WTC11 (cell line): ENCODE measurements around the gene UBE2M.

ENCODE experiments used
- CBFB ChIP-seq: sonication (generic); formaldehyde crosslinking; IDR thresholded peaks from 2 replicates; pipeline ENCODE4 v1.8.1; 2022; ENCODE audit warnings: mild to moderate bottlenecking, low read depth, missing genetic modification reagents
- GRHL2 ChIP-seq: fragments of 250-450 bp; sonication (Bioruptor Pico); IDR thresholded peaks from 2 replicates; pipeline ENCODE4 v1.8.0; 2022; ENCODE audit warnings: mild to moderate bottlenecking, moderate library complexity; ENCODE audit not compliant: insufficient replicate concordance, severe bottlenecking
- IRF2 ChIP-seq: sonication (generic); formaldehyde crosslinking; IDR thresholded peaks from 2 replicates; pipeline ENCODE4 v1.8.0; 2022; ENCODE audit warnings: low read depth, missing genetic modification reagents, borderline replicate concordance
- NR1H2 ChIP-seq: sonication (generic); formaldehyde crosslinking; IDR thresholded peaks from 2 replicates; pipeline ENCODE4 v1.9.0; 2021; ENCODE audit warnings: mild to moderate bottlenecking, moderate library complexity, missing genetic modification reagents
- TEAD4 ChIP-seq: sonication (generic); formaldehyde crosslinking; IDR thresholded peaks from 2 replicates; pipeline ENCODE4 v1.8.0; 2022; ENCODE audit warnings: mild to moderate bottlenecking, missing genetic modification reagents
- TF ChIP-seq, protein P1 (sequence below): fragments of 200-600 bp; IDR thresholded peaks from 2 replicates; pipeline ENCODE4 v1.8.0; 2022; ENCODE audit warnings: antibody characterized with exemption
- TF ChIP-seq, protein P2 (sequence below): sonication (generic); formaldehyde crosslinking; IDR thresholded peaks from 2 replicates; pipeline ENCODE4 v1.8.1; 2022; ENCODE audit warnings: mild to moderate bottlenecking, moderate library complexity, missing genetic modification reagents
- TF ChIP-seq, protein P3 (sequence below): sonication (generic); formaldehyde crosslinking; IDR thresholded peaks from 2 replicates; pipeline ENCODE4 v1.8.1; 2023; ENCODE audit warnings: mild to moderate bottlenecking, missing genetic modification reagents, borderline replicate concordance
- TF ChIP-seq, protein P4 (sequence below): sonication (generic); formaldehyde crosslinking; conservative IDR thresholded peaks from 2 replicates; pipeline ENCODE4 v1.8.1; 2022; ENCODE audit warnings: mild to moderate bottlenecking, missing genetic modification reagents
- TF ChIP-seq, protein P5 (sequence below): sonication (generic); formaldehyde crosslinking; IDR thresholded peaks from 2 replicates; pipeline ENCODE4 v1.8.1; 2022; ENCODE audit warnings: mild to moderate bottlenecking, missing genetic modification reagents, moderate library complexity, borderline replicate concordance
- TF ChIP-seq, protein P6 (sequence below): sonication (generic); formaldehyde crosslinking; IDR thresholded peaks from 2 replicates; pipeline ENCODE4 v1.8.0; 2022; ENCODE audit warnings: mild to moderate bottlenecking, missing genetic modification reagents
- TF ChIP-seq, protein P7 (sequence below): fragments of 250-450 bp; sonication (Bioruptor Pico); IDR thresholded peaks from 2 replicates; pipeline ENCODE4 v1.9.0; 2021; ENCODE audit warnings: mild to moderate bottlenecking

DNA sequence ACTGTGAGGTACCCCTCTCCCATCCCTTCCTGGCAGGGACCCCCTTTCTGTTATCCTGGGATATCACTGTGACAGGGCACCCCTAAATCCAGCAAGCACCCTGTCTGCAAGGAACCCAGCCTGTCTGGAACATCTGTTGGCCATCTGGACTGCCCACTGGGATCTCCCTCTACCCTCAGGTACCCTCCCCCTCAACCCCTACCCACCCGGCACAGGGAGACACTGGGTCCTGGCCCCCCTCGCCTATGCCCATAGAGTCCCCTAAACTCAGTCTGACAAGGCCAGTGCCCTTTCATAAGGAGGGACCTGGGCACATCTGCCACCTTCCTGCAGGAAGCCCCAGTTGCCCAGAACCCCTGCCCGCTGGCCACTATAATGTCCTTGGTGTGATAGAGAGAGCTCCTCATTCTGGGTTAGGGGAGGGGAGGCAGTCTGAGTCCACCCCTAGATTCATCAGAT, 43.8 kb downstream of the UBE2M start:
- TF ChIP-seq, protein P1, sequence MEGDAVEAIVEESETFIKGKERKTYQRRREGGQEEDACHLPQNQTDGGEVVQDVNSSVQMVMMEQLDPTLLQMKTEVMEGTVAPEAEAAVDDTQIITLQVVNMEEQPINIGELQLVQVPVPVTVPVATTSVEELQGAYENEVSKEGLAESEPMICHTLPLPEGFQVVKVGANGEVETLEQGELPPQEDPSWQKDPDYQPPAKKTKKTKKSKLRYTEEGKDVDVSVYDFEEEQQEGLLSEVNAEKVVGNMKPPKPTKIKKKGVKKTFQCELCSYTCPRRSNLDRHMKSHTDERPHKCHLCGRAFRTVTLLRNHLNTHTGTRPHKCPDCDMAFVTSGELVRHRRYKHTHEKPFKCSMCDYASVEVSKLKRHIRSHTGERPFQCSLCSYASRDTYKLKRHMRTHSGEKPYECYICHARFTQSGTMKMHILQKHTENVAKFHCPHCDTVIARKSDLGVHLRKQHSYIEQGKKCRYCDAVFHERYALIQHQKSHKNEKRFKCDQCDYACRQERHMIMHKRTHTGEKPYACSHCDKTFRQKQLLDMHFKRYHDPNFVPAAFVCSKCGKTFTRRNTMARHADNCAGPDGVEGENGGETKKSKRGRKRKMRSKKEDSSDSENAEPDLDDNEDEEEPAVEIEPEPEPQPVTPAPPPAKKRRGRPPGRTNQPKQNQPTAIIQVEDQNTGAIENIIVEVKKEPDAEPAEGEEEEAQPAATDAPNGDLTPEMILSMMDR = no peak
- TF ChIP-seq, protein P2, sequence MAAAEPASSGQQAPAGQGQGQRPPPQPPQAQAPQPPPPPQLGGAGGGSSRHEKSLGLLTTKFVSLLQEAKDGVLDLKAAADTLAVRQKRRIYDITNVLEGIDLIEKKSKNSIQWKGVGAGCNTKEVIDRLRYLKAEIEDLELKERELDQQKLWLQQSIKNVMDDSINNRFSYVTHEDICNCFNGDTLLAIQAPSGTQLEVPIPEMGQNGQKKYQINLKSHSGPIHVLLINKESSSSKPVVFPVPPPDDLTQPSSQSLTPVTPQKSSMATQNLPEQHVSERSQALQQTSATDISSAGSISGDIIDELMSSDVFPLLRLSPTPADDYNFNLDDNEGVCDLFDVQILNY (CRISPR knock-in tag) = no peak
- TF ChIP-seq, protein P3, sequence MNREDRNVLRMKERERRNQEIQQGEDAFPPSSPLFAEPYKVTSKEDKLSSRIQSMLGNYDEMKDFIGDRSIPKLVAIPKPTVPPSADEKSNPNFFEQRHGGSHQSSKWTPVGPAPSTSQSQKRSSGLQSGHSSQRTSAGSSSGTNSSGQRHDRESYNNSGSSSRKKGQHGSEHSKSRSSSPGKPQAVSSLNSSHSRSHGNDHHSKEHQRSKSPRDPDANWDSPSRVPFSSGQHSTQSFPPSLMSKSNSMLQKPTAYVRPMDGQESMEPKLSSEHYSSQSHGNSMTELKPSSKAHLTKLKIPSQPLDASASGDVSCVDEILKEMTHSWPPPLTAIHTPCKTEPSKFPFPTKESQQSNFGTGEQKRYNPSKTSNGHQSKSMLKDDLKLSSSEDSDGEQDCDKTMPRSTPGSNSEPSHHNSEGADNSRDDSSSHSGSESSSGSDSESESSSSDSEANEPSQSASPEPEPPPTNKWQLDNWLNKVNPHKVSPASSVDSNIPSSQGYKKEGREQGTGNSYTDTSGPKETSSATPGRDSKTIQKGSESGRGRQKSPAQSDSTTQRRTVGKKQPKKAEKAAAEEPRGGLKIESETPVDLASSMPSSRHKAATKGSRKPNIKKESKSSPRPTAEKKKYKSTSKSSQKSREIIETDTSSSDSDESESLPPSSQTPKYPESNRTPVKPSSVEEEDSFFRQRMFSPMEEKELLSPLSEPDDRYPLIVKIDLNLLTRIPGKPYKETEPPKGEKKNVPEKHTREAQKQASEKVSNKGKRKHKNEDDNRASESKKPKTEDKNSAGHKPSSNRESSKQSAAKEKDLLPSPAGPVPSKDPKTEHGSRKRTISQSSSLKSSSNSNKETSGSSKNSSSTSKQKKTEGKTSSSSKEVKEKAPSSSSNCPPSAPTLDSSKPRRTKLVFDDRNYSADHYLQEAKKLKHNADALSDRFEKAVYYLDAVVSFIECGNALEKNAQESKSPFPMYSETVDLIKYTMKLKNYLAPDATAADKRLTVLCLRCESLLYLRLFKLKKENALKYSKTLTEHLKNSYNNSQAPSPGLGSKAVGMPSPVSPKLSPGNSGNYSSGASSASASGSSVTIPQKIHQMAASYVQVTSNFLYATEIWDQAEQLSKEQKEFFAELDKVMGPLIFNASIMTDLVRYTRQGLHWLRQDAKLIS (CRISPR knock-in tag) = no peak
- no peak for TF ChIP-seq TEAD4 (CRISPR knock-in tag)
- TF ChIP-seq, protein P4, sequence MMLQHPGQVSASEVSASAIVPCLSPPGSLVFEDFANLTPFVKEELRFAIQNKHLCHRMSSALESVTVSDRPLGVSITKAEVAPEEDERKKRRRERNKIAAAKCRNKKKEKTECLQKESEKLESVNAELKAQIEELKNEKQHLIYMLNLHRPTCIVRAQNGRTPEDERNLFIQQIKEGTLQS (CRISPR knock-in tag) = no peak
- no peak for TF ChIP-seq IRF2 (CRISPR knock-in tag)
- no peak for TF ChIP-seq NR1H2 (CRISPR knock-in tag)
- TF ChIP-seq, protein P5, sequence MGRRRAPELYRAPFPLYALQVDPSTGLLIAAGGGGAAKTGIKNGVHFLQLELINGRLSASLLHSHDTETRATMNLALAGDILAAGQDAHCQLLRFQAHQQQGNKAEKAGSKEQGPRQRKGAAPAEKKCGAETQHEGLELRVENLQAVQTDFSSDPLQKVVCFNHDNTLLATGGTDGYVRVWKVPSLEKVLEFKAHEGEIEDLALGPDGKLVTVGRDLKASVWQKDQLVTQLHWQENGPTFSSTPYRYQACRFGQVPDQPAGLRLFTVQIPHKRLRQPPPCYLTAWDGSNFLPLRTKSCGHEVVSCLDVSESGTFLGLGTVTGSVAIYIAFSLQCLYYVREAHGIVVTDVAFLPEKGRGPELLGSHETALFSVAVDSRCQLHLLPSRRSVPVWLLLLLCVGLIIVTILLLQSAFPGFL (CRISPR knock-in tag) = no peak
- TF ChIP-seq, protein P6, sequence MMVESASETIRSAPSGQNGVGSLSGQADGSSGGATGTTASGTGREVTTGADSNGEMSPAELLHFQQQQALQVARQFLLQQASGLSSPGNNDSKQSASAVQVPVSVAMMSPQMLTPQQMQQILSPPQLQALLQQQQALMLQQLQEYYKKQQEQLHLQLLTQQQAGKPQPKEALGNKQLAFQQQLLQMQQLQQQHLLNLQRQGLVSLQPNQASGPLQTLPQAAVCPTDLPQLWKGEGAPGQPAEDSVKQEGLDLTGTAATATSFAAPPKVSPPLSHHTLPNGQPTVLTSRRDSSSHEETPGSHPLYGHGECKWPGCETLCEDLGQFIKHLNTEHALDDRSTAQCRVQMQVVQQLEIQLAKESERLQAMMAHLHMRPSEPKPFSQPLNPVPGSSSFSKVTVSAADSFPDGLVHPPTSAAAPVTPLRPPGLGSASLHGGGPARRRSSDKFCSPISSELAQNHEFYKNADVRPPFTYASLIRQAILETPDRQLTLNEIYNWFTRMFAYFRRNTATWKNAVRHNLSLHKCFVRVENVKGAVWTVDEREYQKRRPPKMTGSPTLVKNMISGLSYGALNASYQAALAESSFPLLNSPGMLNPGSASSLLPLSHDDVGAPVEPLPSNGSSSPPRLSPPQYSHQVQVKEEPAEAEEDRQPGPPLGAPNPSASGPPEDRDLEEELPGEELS = no peak
- TF ChIP-seq, protein P7, sequence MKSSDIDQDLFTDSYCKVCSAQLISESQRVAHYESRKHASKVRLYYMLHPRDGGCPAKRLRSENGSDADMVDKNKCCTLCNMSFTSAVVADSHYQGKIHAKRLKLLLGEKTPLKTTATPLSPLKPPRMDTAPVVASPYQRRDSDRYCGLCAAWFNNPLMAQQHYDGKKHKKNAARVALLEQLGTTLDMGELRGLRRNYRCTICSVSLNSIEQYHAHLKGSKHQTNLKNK (CRISPR knock-in tag) = no peak
- no peak for TF ChIP-seq CBFB (CRISPR knock-in tag)
- TF ChIP-seq GRHL2 (CRISPR knock-in tag) = no peak
